DND-41 (cell line): ENCODE measurements around the gene SLAIN1.

Experiments
- EZH2 ChIP-seq: IDR thresholded peaks from 3 replicates; pipeline ENCODE4 v1.6.1; 2012; ENCODE audit warnings: borderline replicate concordance, low read depth, mild to moderate bottlenecking, moderate library complexity, low read length, inconsistent platforms; ENCODE audit not compliant: severe bottlenecking
- TF ChIP-seq, protein P1 (sequence below): IDR thresholded peaks from 2 replicates; pipeline ENCODE4 v1.5.1; 2012; ENCODE audit warnings: borderline replicate concordance, low read length, moderate library complexity, mild to moderate bottlenecking; ENCODE audit not compliant: poor library complexity, severe bottlenecking; ENCODE audit errors: extremely low read depth

DNA sequence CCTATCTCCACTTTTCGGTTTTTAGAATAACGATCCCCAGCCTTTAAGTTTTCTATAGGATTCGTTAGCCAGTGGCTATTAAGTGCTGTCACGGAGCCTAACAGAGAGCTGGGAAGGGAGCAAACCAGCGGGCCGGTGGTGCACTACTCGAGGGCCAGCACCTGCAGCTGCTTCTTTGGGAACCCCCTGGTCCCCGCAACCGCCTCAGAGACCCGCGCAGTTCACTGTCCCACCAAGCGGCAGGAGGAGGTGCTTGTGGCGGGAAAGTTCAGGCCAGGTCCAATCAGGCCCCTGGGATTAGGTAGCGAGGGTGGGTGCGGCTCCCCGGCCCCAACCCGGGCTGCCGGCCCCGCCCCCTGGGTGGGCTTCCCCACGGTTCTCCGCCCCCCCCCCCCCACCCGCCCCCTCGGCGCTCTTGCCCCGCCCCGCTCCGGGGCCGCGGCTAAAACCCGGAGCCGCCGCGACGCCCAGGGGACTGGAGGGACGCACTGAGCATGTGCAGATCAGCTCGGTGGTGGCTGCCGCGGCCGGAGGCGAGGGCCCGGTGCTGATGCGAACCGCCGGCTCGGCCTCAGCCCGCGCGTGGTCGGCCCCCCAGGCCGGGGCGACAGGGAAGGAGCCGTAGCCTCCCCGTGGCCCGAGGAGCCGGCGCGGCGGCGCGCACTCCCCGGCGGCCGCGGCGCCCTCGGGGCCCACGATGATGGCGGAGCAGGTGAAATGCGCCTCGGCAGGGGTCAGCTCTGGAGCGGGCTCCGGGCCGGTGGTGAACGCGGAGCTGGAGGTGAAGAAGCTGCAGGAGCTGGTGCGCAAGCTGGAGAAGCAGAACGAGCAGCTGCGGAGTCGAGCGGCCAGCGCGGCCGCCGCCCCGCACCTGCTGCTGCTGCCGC lies at the start of gene SLAIN1:
- TF ChIP-seq, protein P1, sequence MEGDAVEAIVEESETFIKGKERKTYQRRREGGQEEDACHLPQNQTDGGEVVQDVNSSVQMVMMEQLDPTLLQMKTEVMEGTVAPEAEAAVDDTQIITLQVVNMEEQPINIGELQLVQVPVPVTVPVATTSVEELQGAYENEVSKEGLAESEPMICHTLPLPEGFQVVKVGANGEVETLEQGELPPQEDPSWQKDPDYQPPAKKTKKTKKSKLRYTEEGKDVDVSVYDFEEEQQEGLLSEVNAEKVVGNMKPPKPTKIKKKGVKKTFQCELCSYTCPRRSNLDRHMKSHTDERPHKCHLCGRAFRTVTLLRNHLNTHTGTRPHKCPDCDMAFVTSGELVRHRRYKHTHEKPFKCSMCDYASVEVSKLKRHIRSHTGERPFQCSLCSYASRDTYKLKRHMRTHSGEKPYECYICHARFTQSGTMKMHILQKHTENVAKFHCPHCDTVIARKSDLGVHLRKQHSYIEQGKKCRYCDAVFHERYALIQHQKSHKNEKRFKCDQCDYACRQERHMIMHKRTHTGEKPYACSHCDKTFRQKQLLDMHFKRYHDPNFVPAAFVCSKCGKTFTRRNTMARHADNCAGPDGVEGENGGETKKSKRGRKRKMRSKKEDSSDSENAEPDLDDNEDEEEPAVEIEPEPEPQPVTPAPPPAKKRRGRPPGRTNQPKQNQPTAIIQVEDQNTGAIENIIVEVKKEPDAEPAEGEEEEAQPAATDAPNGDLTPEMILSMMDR = no peak
- no peak for TF ChIP-seq EZH2
